H1 (cell line): ENCODE data around the gene KLHDC4. TPM values are rescaled to one million over a fixed set of nuclear protein-coding genes. Genes with fewer than 3 reads are reported as not detected.

Experiments
- CTCF ChIA-PET: fragments of 300-600 bp; sonication (Branson Sonifier 250); formaldehyde crosslinking; loops from one replicate; lab custom pipeline; 2021; ENCODE audit not compliant: partially characterized antibody; lab: Charles Lee
- POLR2A ChIA-PET: fragments of 300-600 bp; sonication (Branson Sonifier 250); formaldehyde crosslinking; loops from one replicate; lab custom pipeline; 2021; ENCODE audit warnings: inconsistent platforms; ENCODE audit not compliant: partially characterized antibody; lab: Charles Lee
- DNase-seq, 2 experiments: peaks; one replicate each; pipeline versions ENCODE4 v3.0.0 to v3.0.0-alpha.2; 2010 to 2022; ENCODE audit warnings: low spot score in 2 of 2, low read depth in 1 of 2, mixed read lengths in 1 of 2
- FAIRE-seq: peaks from 2 replicates; lab custom pipeline; 2011; peaks lifted over from hg19 to GRCh38; lab: Jason Lieb, UNC
- H2AFZ ChIP-seq: 2 replicates; pipeline ENCODE4 v1.8.1; 2012; ENCODE audit warnings: low read length, inconsistent platforms
- H2AK5ac ChIP-seq: 2 replicates; pipeline ENCODE4 v1.6.1; 2013; ENCODE audit warnings: low read depth, low read length
- H2BK120ac ChIP-seq: replicated peaks from 2 replicates; pipeline ENCODE3; 2013; ENCODE audit warnings: low read depth, low read length, inconsistent platforms
- H2BK12ac ChIP-seq: 2 replicates; pipeline ENCODE4 v1.6.1; 2013; ENCODE audit warnings: low read depth, low read length
- H2BK15ac ChIP-seq: 2 replicates; pipeline ENCODE4 v1.6.1; 2013; ENCODE audit warnings: low read length
- H2BK20ac ChIP-seq: 2 replicates; pipeline ENCODE4 v1.6.1; 2013; ENCODE audit warnings: low read length
- H2BK5ac ChIP-seq: 2 replicates; pipeline ENCODE4 v1.6.1; 2013; ENCODE audit warnings: low read depth, low read length
- H3K14ac ChIP-seq: 2 replicates; pipeline ENCODE4 v1.6.1; 2013; ENCODE audit warnings: inconsistent platforms; ENCODE audit not compliant: insufficient read length
- H3K18ac ChIP-seq: 2 replicates; pipeline ENCODE4 v1.6.1; 2013; ENCODE audit warnings: low read length; ENCODE audit errors: extremely low read depth
- H3K23ac ChIP-seq: 2 replicates; pipeline ENCODE4 v1.6.1; 2013; ENCODE audit warnings: inconsistent platforms; ENCODE audit not compliant: insufficient read length
- H3K23me2 ChIP-seq: 2 replicates; pipeline ENCODE4 v1.6.1; 2013; ENCODE audit warnings: low read depth, low read length
- H3K27ac ChIP-seq: 2 replicates; pipeline ENCODE4 v1.6.1; 2011; ENCODE audit warnings: low read depth, low read length, inconsistent platforms
- H3K27me3 ChIP-seq, 4 experiments: replicated peaks in 1 of 4; 1 replicate in 1 of 4; 2 replicates in 3 of 4; pipeline versions ENCODE4 v1.6.1 to v1.8.1; 2011 to 2013; ENCODE audit warnings: low read length in 3 of 4, mild to moderate bottlenecking in 3 of 4, inconsistent platforms in 2 of 4, mixed read lengths in 2 of 4, moderate library complexity in 1 of 4; ENCODE audit not compliant: control insufficient read depth in 3 of 4, insufficient read depth in 3 of 4; ENCODE audit errors: extremely low read depth in 1 of 4
- H3K36me3 ChIP-seq, 4 experiments: 2 replicates each; pipeline versions ENCODE4 v1.6.1 to v1.8.1; 2011 to 2013; ENCODE audit warnings: mild to moderate bottlenecking in 4 of 4, low read length in 3 of 4, moderate library complexity in 2 of 4, control low read depth in 1 of 4, inconsistent platforms in 1 of 4; ENCODE audit not compliant: insufficient read depth in 4 of 4, control insufficient read depth in 2 of 4
- H3K4ac ChIP-seq: replicated peaks from 2 replicates; pipeline ENCODE3; 2013; ENCODE audit warnings: low read length, low read depth, mixed read lengths, inconsistent platforms; ENCODE audit not compliant: insufficient read length
- H3K4me1 ChIP-seq, 4 experiments: replicated peaks in 1 of 4; 1 replicate in 1 of 4; 2 replicates in 3 of 4; pipeline versions ENCODE4 v1.6.1 to v1.8.1; 2011 to 2013; ENCODE audit warnings: low read length in 3 of 4, inconsistent platforms in 2 of 4, mixed read lengths in 1 of 4; ENCODE audit not compliant: insufficient read depth in 4 of 4, control insufficient read depth in 3 of 4
- H3K4me2 ChIP-seq, 2 experiments: 2 replicates each; pipeline versions ENCODE4 v1.6.1 to v1.8.1; 2011 to 2013; ENCODE audit warnings: low read depth in 2 of 2, low read length in 2 of 2, control low read depth in 1 of 2, inconsistent platforms in 1 of 2, mild to moderate bottlenecking in 1 of 2; ENCODE audit not compliant: insufficient read depth in 1 of 2
- H3K4me3 ChIP-seq, 4 experiments: fragments of 200-600, 300-600 bp in 1 of 4; sonication (generic), shearing (Covaris generic), sonication (Bioruptor Twin) in 1 of 4; 2 replicates each; pipeline versions ENCODE4 v1.5.1 to v1.8.1; 2011 to 2016; ENCODE audit warnings: low read length in 4 of 4, low read depth in 3 of 4, control low read depth in 2 of 4, inconsistent platforms in 2 of 4, mild to moderate bottlenecking in 2 of 4, mixed read lengths in 1 of 4, moderate library complexity in 1 of 4; ENCODE audit not compliant: insufficient read depth in 2 of 4; ENCODE audit errors: extremely low read depth in 1 of 4
- H3K56ac ChIP-seq: replicated peaks from 2 replicates; pipeline ENCODE3; 2013; ENCODE audit warnings: low read depth, mild to moderate bottlenecking, mixed read lengths, low read length, inconsistent platforms; ENCODE audit not compliant: insufficient read length
- H3K79me1 ChIP-seq: 2 replicates; pipeline ENCODE4 v1.6.1; 2013; ENCODE audit warnings: low read depth, low read length, control low read depth
- H3K79me2 ChIP-seq, 2 experiments: 2 replicates each; pipeline versions ENCODE4 v1.6.1 to v1.8.1; 2012 to 2013; ENCODE audit warnings: low read length in 2 of 2, mild to moderate bottlenecking in 2 of 2, inconsistent platforms in 1 of 2; ENCODE audit not compliant: insufficient read depth in 2 of 2, control insufficient read depth in 1 of 2
- H3K9ac ChIP-seq, 4 experiments: replicated peaks in 1 of 4; 1 replicate in 1 of 4; 2 replicates in 3 of 4; pipeline versions ENCODE4 v1.6.1 to v1.8.1; 2011 to 2013; ENCODE audit warnings: low read depth in 3 of 4, low read length in 3 of 4, control low read depth in 2 of 4, mild to moderate bottlenecking in 2 of 4, moderate library complexity in 2 of 4, inconsistent platforms in 1 of 4; ENCODE audit errors: extremely low read depth in 1 of 4
- H3K9me3 ChIP-seq, 2 experiments: 2 replicates each; pipeline versions ENCODE4 v1.6.1 to v1.8.1; 2012 to 2013; ENCODE audit warnings: mild to moderate bottlenecking in 2 of 2, moderate library complexity in 2 of 2, control low read depth in 1 of 2, inconsistent platforms in 1 of 2, low read depth in 1 of 2, low read length in 1 of 2, mixed read lengths in 1 of 2; ENCODE audit not compliant: insufficient read depth in 2 of 2
- H4K20me1 ChIP-seq, 2 experiments: replicated peaks in 1 of 2; 2 replicates each; pipeline versions ENCODE3 to v1.8.1; 2011 to 2013; ENCODE audit warnings: inconsistent platforms in 2 of 2, low read length in 2 of 2, mild to moderate bottlenecking in 1 of 2; ENCODE audit not compliant: insufficient read depth in 2 of 2, control insufficient read depth in 1 of 2
- H4K5ac ChIP-seq: 2 replicates; pipeline ENCODE4 v1.6.1; 2013; ENCODE audit warnings: low read length, low read depth, mixed read lengths, inconsistent platforms; ENCODE audit not compliant: insufficient read length
- H4K8ac ChIP-seq: 2 replicates; pipeline ENCODE4 v1.8.0; 2013; ENCODE audit warnings: mild to moderate bottlenecking, moderate library complexity, low read length, inconsistent platforms; ENCODE audit not compliant: insufficient read depth; ENCODE audit errors: extremely low read depth
- H4K91ac ChIP-seq: replicated peaks from 2 replicates; pipeline ENCODE3; 2013; ENCODE audit warnings: low read length, mixed read lengths, inconsistent platforms; ENCODE audit not compliant: insufficient read length
- ASH2L ChIP-seq: fragments of 200-600, 300-600 bp; sonication (generic); IDR thresholded peaks from one replicate; pipeline ENCODE4 v1.7.1; 2017; ENCODE audit warnings: low read length
- HDAC2 ChIP-seq, 2 experiments: fragments of 300-600 bp in 1 of 2; sonication (generic) in 1 of 2; IDR thresholded peaks; 2 replicates each; pipeline ENCODE4 v1.6.1; 2011 to 2012; ENCODE audit warnings: low read depth in 2 of 2, low read length in 2 of 2, mild to moderate bottlenecking in 2 of 2, moderate library complexity in 2 of 2, borderline replicate concordance in 1 of 2, inconsistent platforms in 1 of 2
- MAFK ChIP-seq: IDR thresholded peaks from 2 replicates; pipeline ENCODE4 v1.6.1; 2012; ENCODE audit warnings: low read depth, mild to moderate bottlenecking, improper control_type of control experiment, low read length
- NANOG ChIP-seq: IDR thresholded peaks from 2 replicates; pipeline ENCODE4 v1.6.1; 2011; ENCODE audit warnings: low read length, low read depth, mild to moderate bottlenecking, inconsistent platforms; ENCODE audit not compliant: insufficient read depth, poor library complexity, severe bottlenecking
- NRF1 ChIP-seq: IDR thresholded peaks from 2 replicates; pipeline ENCODE4 v1.6.1; 2011; ENCODE audit warnings: mild to moderate bottlenecking, low read depth, low read length, improper control_type of control experiment
- POLR2A ChIP-seq, 2 experiments: IDR thresholded peaks; 1 replicate in 1 of 2; 2 replicates in 1 of 2; pipeline ENCODE4 v1.6.1; 2011; ENCODE audit warnings: low read depth in 2 of 2, low read length in 2 of 2, mild to moderate bottlenecking in 2 of 2; ENCODE audit errors: control extremely low read depth in 1 of 2
- RAD21 ChIP-seq, 2 experiments: IDR thresholded peaks in 1 of 2; conservative IDR thresholded peaks in 1 of 2; 2 replicates each; pipeline ENCODE4 v1.6.1; 2011; ENCODE audit warnings: low read depth in 2 of 2, low read length in 2 of 2, improper control_type of control experiment in 1 of 2, inconsistent platforms in 1 of 2, mild to moderate bottlenecking in 1 of 2, moderate library complexity in 1 of 2
- RFX5 ChIP-seq: IDR thresholded peaks from 2 replicates; pipeline ENCODE4 v1.6.1; 2011; ENCODE audit warnings: low read depth, low read length, improper control_type of control experiment, borderline replicate concordance
- SP1 ChIP-seq: IDR thresholded peaks from 2 replicates; pipeline ENCODE4 v1.6.1; 2011; ENCODE audit warnings: low read depth, low read length
- SP4 ChIP-seq: IDR thresholded peaks from 2 replicates; pipeline ENCODE4 v1.6.1; 2012; ENCODE audit warnings: low read length, inconsistent platforms
- SRF ChIP-seq: IDR thresholded peaks from 2 replicates; pipeline ENCODE4 v1.6.1; 2011; ENCODE audit warnings: mild to moderate bottlenecking, low read depth, low read length, moderate library complexity
- TCF12 ChIP-seq: IDR thresholded peaks from 2 replicates; pipeline ENCODE4 v1.6.1; 2011; ENCODE audit warnings: low read depth, mild to moderate bottlenecking, low read length
- TEAD4 ChIP-seq: IDR thresholded peaks from 2 replicates; pipeline ENCODE4 v1.6.1; 2012; ENCODE audit warnings: low read depth, low read length, inconsistent platforms, mixed read lengths
- ZNF274 ChIP-seq: IDR thresholded peaks from 2 replicates; pipeline ENCODE4 v1.7.0; 2012; ENCODE audit warnings: low read length, borderline replicate concordance; ENCODE audit errors: extremely low read depth
- WGBS, 2 experiments: shearing (Covaris generic) in 1 of 2; methylation state at CpG; one replicate each; pipeline versions ENCODE4 v1.1.6 to v1.1.7; 2013 to 2015; ENCODE audit warnings: low lambda C conversion rate in 2 of 2, mixed read lengths in 2 of 2, inconsistent platforms in 1 of 2, low coverage in 1 of 2, missing lambda C conversion rate in 1 of 2; ENCODE audit not compliant: insufficient replicate concordance in 2 of 2, insufficient coverage in 1 of 2, insufficient read length in 1 of 2; ENCODE audit errors: extremely low coverage in 1 of 2, missing lambda C conversion rate in 1 of 2; 5-methylcytosine and 5-hydroxymethylcytosine counted together
- polyA plus RNA-seq, 7 experiments: library from polyadenylated mRNA; depleted of rRNA in 3 of 7; stranded (reverse) in 5 of 7; unstranded in 2 of 7; fragments of >200 nt in 5 of 7; fragments of 200-250 nt in 2 of 7; gene quantifications; 1 replicate in 5 of 7; 2 replicates in 1 of 7; 4 replicates in 1 of 7; pipeline versions ENCODE4 v1.2.1 to v1.2.3, GENCODE V29; 2011 to 2013; ENCODE audit warnings: missing spikeins in 2 of 7, mixed read lengths in 2 of 7
- total RNA-seq: library from RNA; stranded (reverse); fragmentation: NEBNext Ultra II Directional; extraction: Animal tissue kit (Norgen Biotek cat#: 25700); gene quantifications from 2 replicates; pipeline ENCODE4 v1.2.1, GENCODE V29; 2021

Gene KLHDC4
- total and polyA plus RNA-seq, 2 of the 8 experiments (the other 6 are each of a cell fraction or from before 2014, with no cell fraction given) = 23.7 to 63.9 TPM

DNA sequence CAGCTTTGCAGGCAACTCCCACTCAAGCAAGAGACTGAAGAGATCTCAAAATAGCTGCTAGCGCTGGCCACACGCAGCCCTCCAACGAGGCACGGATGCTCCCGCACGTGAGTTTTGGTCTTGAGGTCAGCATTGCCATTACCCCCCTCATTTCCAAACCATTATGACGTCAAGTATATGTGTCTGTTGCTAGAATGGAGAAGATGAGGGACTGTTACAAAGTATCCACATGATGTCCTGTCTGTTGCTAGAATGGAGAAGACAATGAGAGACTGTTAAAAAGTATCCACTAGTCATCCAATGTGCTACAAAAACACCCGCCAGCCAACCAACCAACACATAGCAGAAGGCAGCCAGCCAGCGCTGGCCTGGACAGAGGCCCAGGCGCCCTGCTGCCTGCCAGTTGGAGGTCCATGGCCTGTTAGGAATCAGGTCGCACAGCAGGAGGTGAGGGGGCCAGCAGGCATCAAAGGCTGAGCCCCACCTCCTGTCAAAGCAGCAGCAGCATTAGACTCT, 24.8 kb downstream of the KLHDC4 start:
- Histone ChIP-seq H2BK5ac (no peak overlapping the region), H3K4me3 (no peak overlapping the region), H3K14ac (no peak overlapping the region), H3K56ac (no peak overlapping the region), H4K20me1 (peaks cover 9 to 30% of the 10 kb centered on the region in 2 experiments), H2BK12ac (no peak overlapping the region), H2BK15ac (no peak overlapping the region), H3K4me2 (no peak overlapping the region), H3K27me3 (no peaks in the 10 kb centered on the region), H3K23me2 (peaks cover 7% of the 10 kb centered on the region; the same call in 1 of the 2 replicates), H2AFZ (no peak overlapping the region), H2BK20ac (no peak overlapping the region), H3K4ac (no peak overlapping the region), H2BK120ac (no peak overlapping the region), H4K91ac (no peak overlapping the region), H3K9ac (no peak overlapping the region), H3K4me1 (no peaks in the 10 kb centered on the region), H3K79me2 (peaks cover 2 to 46% of the 10 kb centered on the region in 2 experiments; a peak in 3 of 4 replicates), H3K27ac (no peak overlapping the region), H3K79me1 (peaks cover 21% of the 10 kb centered on the region), H3K23ac (no peak overlapping the region), H2AK5ac (no peak overlapping the region), H3K36me3 (peaks cover 0 to 28% (median 12%) of the 10 kb centered on the region in 4 experiments; a peak in 5 of 8 replicates), H4K8ac (no peak overlapping the region), H3K9me3 (no peaks in the 10 kb centered on the region; a peak in 1 of 4 replicates), H4K5ac (no peak overlapping the region), H3K18ac (no peak overlapping the region)
- POLR2A ChIA-PET = interaction anchor here (0.9 to 1.5 kb wide), 4 partner anchors 8 to 38 kb away, joined by 3 to 5 read pairs (median 4); no protein-coding TSS in a partner anchor
- 91% methylated on average over 9 of the region's 11 CpGs; no CpG with 5 or more reads in 1 of the 2 experiments for WGBS, 2 experiments
- FAIRE-seq (no peak), DNase-seq (no peak)
- CTCF ChIA-PET = interaction anchor here (1.4 kb wide), 1 partner anchor 210 kb away, joined by 3 read pairs; the partner anchor contains the start of gene BANP
- no peak for TF ChIP-seq RAD21 (IDR thresholded peaks at IDR 0.05 in 1 of 2, conservative IDR thresholded peaks at IDR 0.05 in 1 of 2; ENCODE audit: low read depth in 2 of 2, low read length in 2 of 2)
- TF ChIP-seq ZNF274 = no peak
- no peak for TF ChIP-seq RFX5
- no peak for TF ChIP-seq HDAC2 (IDR thresholded peaks at IDR 0.05; ENCODE audit: borderline replicate concordance in 1 of 2, low read depth in 2 of 2, low read length in 2 of 2)
- no peak for TF ChIP-seq NANOG
- TF ChIP-seq TCF12 = no peak
- no peak for TF ChIP-seq SP1
- TF ChIP-seq POLR2A (IDR thresholded peaks at IDR 0.05; ENCODE audit: control extremely low read depth in 1 of 2, low read depth in 2 of 2, low read length in 2 of 2) = no peak
- TF ChIP-seq TEAD4 = no peak
- TF ChIP-seq SRF = no peak
- no peak for TF ChIP-seq ASH2L
- no peak for TF ChIP-seq NRF1
- TF ChIP-seq SP4 = no peak
- TF ChIP-seq MAFK = no peak
